Measurements from ENCODE around the gene CLEC10A.

DNA sequence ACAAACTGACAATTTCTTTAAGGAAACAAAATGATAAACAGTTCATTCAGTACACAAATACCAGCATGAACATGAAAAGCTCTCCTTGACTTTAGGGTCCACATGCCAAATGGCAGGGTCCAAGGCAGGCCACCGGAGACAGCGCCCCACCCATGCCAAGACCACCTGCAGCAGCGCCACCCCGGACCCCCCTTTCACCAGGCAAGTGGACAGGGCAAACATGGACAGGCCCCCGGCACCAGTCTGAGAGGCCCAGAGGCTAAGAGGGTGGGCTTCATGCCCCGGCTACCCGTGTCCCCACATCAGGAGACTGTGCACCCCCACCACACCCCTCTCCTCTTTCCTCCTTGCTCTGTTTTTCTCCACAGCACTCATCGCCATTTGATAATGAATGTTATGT lies 49.3 kb upstream of the CLEC10A start:
- no peak for TF ChIP-seq POLR2AphosphoS5 (IDR thresholded peaks at IDR 0.05; ENCODE audit: insufficient read depth, low read depth, low read length)
- TF ChIP-seq, protein P1, sequence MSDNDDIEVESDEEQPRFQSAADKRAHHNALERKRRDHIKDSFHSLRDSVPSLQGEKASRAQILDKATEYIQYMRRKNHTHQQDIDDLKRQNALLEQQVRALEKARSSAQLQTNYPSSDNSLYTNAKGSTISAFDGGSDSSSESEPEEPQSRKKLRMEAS (IDR thresholded peaks at IDR 0.05; ENCODE audit: insufficient read depth, insufficient read length): no peak
- TF ChIP-seq, protein P2, sequence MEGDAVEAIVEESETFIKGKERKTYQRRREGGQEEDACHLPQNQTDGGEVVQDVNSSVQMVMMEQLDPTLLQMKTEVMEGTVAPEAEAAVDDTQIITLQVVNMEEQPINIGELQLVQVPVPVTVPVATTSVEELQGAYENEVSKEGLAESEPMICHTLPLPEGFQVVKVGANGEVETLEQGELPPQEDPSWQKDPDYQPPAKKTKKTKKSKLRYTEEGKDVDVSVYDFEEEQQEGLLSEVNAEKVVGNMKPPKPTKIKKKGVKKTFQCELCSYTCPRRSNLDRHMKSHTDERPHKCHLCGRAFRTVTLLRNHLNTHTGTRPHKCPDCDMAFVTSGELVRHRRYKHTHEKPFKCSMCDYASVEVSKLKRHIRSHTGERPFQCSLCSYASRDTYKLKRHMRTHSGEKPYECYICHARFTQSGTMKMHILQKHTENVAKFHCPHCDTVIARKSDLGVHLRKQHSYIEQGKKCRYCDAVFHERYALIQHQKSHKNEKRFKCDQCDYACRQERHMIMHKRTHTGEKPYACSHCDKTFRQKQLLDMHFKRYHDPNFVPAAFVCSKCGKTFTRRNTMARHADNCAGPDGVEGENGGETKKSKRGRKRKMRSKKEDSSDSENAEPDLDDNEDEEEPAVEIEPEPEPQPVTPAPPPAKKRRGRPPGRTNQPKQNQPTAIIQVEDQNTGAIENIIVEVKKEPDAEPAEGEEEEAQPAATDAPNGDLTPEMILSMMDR (IDR thresholded peaks at IDR 0.05; ENCODE audit: extremely low read depth in 1 of 2, insufficient read depth in 1 of 2, low read depth in 1 of 2, low read length in 2 of 2): no peak
- TF ChIP-seq POLR2A (IDR thresholded peaks at IDR 0.05; ENCODE audit: low read depth, low read length): no peak
- TF ChIP-seq FOS (IDR thresholded peaks at IDR 0.05; ENCODE audit: borderline replicate concordance, insufficient read depth, low read length): no peak
- TF ChIP-seq JUN (IDR thresholded peaks at IDR 0.05; ENCODE audit: borderline replicate concordance, insufficient read depth, insufficient read length, low read depth): no peak
- TF ChIP-seq MYC (IDR thresholded peaks at IDR 0.05; ENCODE audit: low read depth, low read length): no peak
- TF ChIP-seq EZH2 (IDR thresholded peaks at IDR 0.05; ENCODE audit: borderline replicate concordance, low read depth, low read length, severe bottlenecking): no peak

Data from endothelial cell of umbilical vein (primary cell).